Mesenchymal stem cell (in vitro differentiated cells and primary cell): Measurements from ENCODE around the gene TDRD10.

Experiments
- DNase-seq: peaks from one replicate; pipeline ENCODE4 v3.0.0-alpha.2; 2013
- H2AFZ ChIP-seq: one replicate; pipeline ENCODE4 v1.6.1; 2013; ENCODE audit warnings: low read depth, mild to moderate bottlenecking, control low read depth, inconsistent platforms, low read length, moderate library complexity
- H2AK5ac ChIP-seq: 2 replicates; pipeline ENCODE4 v1.6.1; 2013; ENCODE audit warnings: low read length, moderate library complexity, mild to moderate bottlenecking, inconsistent platforms; ENCODE audit not compliant: severe bottlenecking
- H2BK120ac ChIP-seq: one replicate; pipeline ENCODE4 v1.6.1; 2013; ENCODE audit warnings: low read depth, mild to moderate bottlenecking, inconsistent platforms, low read length, moderate library complexity
- H2BK12ac ChIP-seq, 2 experiments: one replicate each; pipeline ENCODE4 v1.6.1; 2013; ENCODE audit warnings: inconsistent platforms in 2 of 2, low read length in 2 of 2, mild to moderate bottlenecking in 2 of 2, moderate library complexity in 2 of 2, control low read depth in 1 of 2
- H2BK15ac ChIP-seq: one replicate; pipeline ENCODE4 v1.6.1; 2013; ENCODE audit warnings: mild to moderate bottlenecking, low read depth, inconsistent platforms; ENCODE audit not compliant: poor library complexity, severe bottlenecking
- H2BK5ac ChIP-seq: 2 replicates; pipeline ENCODE4 v1.6.1; 2013; ENCODE audit warnings: low read depth, mild to moderate bottlenecking, low read length, control low read depth, inconsistent platforms; ENCODE audit not compliant: poor library complexity, severe bottlenecking
- H3K14ac ChIP-seq, 2 experiments: one replicate each; pipeline ENCODE4 v1.6.1; 2013; ENCODE audit warnings: inconsistent platforms in 2 of 2, low read length in 2 of 2, control low read depth in 1 of 2, mild to moderate bottlenecking in 1 of 2, moderate library complexity in 1 of 2
- H3K18ac ChIP-seq, 2 experiments: one replicate each; pipeline ENCODE4 v1.6.1; 2013; ENCODE audit warnings: inconsistent platforms in 2 of 2, low read length in 2 of 2, control low read depth in 1 of 2, low read depth in 1 of 2, mild to moderate bottlenecking in 1 of 2
- H3K23ac ChIP-seq, 2 experiments: one replicate each; pipeline ENCODE4 v1.6.1; 2013; ENCODE audit warnings: inconsistent platforms in 2 of 2, low read length in 2 of 2, mild to moderate bottlenecking in 2 of 2, moderate library complexity in 2 of 2, control low read depth in 1 of 2
- H3K27ac ChIP-seq: 2 replicates; pipeline ENCODE4 v1.5.1; 2013; ENCODE audit warnings: mild to moderate bottlenecking, moderate library complexity, low read length, control low read depth, inconsistent platforms; ENCODE audit not compliant: poor library complexity, severe bottlenecking
- H3K27me3 ChIP-seq, 2 experiments: 2 replicates each; pipeline versions ENCODE4 v1.6.1 to v1.7.0; 2013; ENCODE audit warnings: low read length in 2 of 2, mild to moderate bottlenecking in 2 of 2, moderate library complexity in 2 of 2, control low read depth in 1 of 2, inconsistent platforms in 1 of 2; ENCODE audit not compliant: control insufficient read depth in 1 of 2, insufficient read depth in 1 of 2
- H3K36me3 ChIP-seq, 2 experiments: 2 replicates each; pipeline versions ENCODE4 v1.6.1 to v1.7.0; 2013; ENCODE audit warnings: low read length in 2 of 2, control low read depth in 1 of 2, inconsistent platforms in 1 of 2, low read depth in 1 of 2, mild to moderate bottlenecking in 1 of 2; ENCODE audit not compliant: insufficient read depth in 2 of 2, control insufficient read depth in 1 of 2
- H3K4ac ChIP-seq, 2 experiments: one replicate each; pipeline ENCODE4 v1.6.1; 2013; ENCODE audit warnings: inconsistent platforms in 2 of 2, low read length in 2 of 2, mild to moderate bottlenecking in 2 of 2, moderate library complexity in 2 of 2, control low read depth in 1 of 2, low read depth in 1 of 2
- H3K4me1 ChIP-seq: 2 replicates; pipeline ENCODE4 v1.6.1; 2013; ENCODE audit warnings: low read depth, low read length, control low read depth; ENCODE audit not compliant: control insufficient read depth, insufficient read depth
- H3K4me2 ChIP-seq: 2 replicates; pipeline ENCODE4 v1.6.1; 2013; ENCODE audit warnings: low read length, mild to moderate bottlenecking, inconsistent platforms; ENCODE audit not compliant: poor library complexity, severe bottlenecking
- H3K4me3 ChIP-seq, 2 experiments: 2 replicates each; pipeline versions ENCODE4 v1.5.1 to v1.7.0; 2013; ENCODE audit warnings: low read length in 2 of 2, mild to moderate bottlenecking in 2 of 2, control low read depth in 1 of 2, low read depth in 1 of 2; ENCODE audit not compliant: insufficient read depth in 1 of 2
- H3K79me1 ChIP-seq: replicated peaks from 2 replicates; pipeline ENCODE4 v1.6.1; 2013; ENCODE audit warnings: mild to moderate bottlenecking, control low read depth, low read length, inconsistent platforms; ENCODE audit not compliant: poor library complexity, severe bottlenecking
- H3K9ac ChIP-seq: 2 replicates; pipeline ENCODE4 v1.7.0; 2013; ENCODE audit warnings: mild to moderate bottlenecking, low read length, moderate library complexity
- H3K9me3 ChIP-seq: 2 replicates; pipeline ENCODE4 v1.7.0; 2013; ENCODE audit warnings: mild to moderate bottlenecking, low read length; ENCODE audit not compliant: control insufficient read depth
- H4K8ac ChIP-seq: one replicate; pipeline ENCODE4 v1.6.1; 2013; ENCODE audit warnings: inconsistent platforms, mild to moderate bottlenecking, low read length, moderate library complexity
- H4K91ac ChIP-seq: one replicate; pipeline ENCODE4 v1.6.1; 2013; ENCODE audit warnings: mild to moderate bottlenecking, low read length, inconsistent platforms
- WGBS: methylation state at CpG from one replicate; pipeline ENCODE4 v1.1.7; 2013; ENCODE audit warnings: mixed read lengths; 5-methylcytosine and 5-hydroxymethylcytosine counted together

The TDRD10 gene

GRCh38 chr1:154549202-154549770 lies 47.3 kb downstream of the TDRD10 start:
- 100% methylated on average over 3 of the region's 3 CpGs for WGBS
- Histone ChIP-seq H2AK5ac (no peak overlapping the region), H2BK12ac (no peak overlapping the region), H3K4me1 (peaks cover 5% of the 10 kb centered on the region), H2AFZ (no peak overlapping the region), H3K23ac (no peak overlapping the region), H3K9ac (peak overlapping the region; percentile 9), H3K4me2 (no peak overlapping the region), H3K9me3 (no peaks in the 10 kb centered on the region), H2BK5ac (no peak overlapping the region), H2BK120ac (no peak overlapping the region), H3K18ac (no peak overlapping the region), H3K4ac (no peak overlapping the region), H4K8ac (no peak overlapping the region), H3K79me1 (peaks cover 32% of the 10 kb centered on the region), H3K4me3 (no peak overlapping the region), H3K14ac (no peak overlapping the region), H3K27me3 (peaks cover 8 to 9% of the 10 kb centered on the region in 2 experiments), H4K91ac (no peak overlapping the region), H2BK15ac (no peak overlapping the region), H3K27ac (no peak overlapping the region), H3K36me3 (peaks cover 45 to 58% of the 10 kb centered on the region in 2 experiments)
- DNase-seq = no peak

- Histone ChIP-seq H3K27me3 (peaks cover 0 to under 1% of the 10 kb centered on the region in 2 experiments), H3K4me1 (peaks cover 5% of the 10 kb centered on the region), H4K91ac (no peak overlapping the region), H2AFZ (no peak overlapping the region), H3K4ac (no peak overlapping the region), H2BK5ac (no peak overlapping the region), H2BK15ac (no peak overlapping the region), H2AK5ac (no peak overlapping the region), H3K9ac (no peak overlapping the region), H4K8ac (no peak overlapping the region), H2BK12ac (no peak overlapping the region), H3K36me3 (peaks cover 53 to 66% of the 10 kb centered on the region in 2 experiments), H3K14ac (no peak overlapping the region), H3K4me2 (no peak overlapping the region), H2BK120ac (no peak overlapping the region), H3K9me3 (no peaks in the 10 kb centered on the region), H3K23ac (no peak overlapping the region), H3K79me1 (peaks cover 39% of the 10 kb centered on the region), H3K27ac (no peak overlapping the region), H3K4me3 (no peak overlapping the region), H3K18ac (no peak overlapping the region)
- no peak for DNase-seq
- 83% methylated on average over 5 of the region's 5 CpGs for WGBS
These were observed 48.1 kb downstream of the TDRD10 start for GRCh38 chr1:154550070-154550469.

DNA sequence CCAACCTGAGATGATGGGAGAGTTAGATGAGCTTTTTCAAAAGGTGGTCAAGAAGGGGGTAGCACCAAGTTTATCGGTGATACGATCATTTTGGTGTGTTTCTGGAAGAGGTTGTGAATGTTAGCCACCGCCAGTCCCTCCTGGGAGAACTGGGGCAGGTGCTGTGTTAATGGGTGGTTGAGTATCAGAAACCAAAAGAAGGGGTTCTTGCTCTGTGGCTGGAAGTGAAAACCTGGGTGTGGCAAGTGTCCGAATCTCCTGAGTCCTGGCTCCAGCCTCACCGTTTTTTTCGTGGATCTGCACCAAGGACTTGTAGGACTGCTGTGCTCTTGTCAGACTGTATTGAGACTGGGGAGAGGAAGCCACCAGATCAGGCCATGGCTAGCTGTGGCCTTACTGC lies 48.6 kb downstream of the TDRD10 start:
- Histone ChIP-seq H2AFZ (no peak overlapping the region), H3K4me1 (peaks cover 7% of the 10 kb centered on the region), H3K4me2 (no peak overlapping the region), H3K36me3 (peaks cover 59 to 72% of the 10 kb centered on the region in 2 experiments), H3K23ac (no peak overlapping the region), H3K27ac (no peak overlapping the region), H4K8ac (no peak overlapping the region), H3K27me3 (no peaks in the 10 kb centered on the region), H3K79me1 (peaks cover 45% of the 10 kb centered on the region), H3K9me3 (no peaks in the 10 kb centered on the region), H3K18ac (no peak overlapping the region), H4K91ac (no peak overlapping the region), H3K14ac (no peak overlapping the region), H2BK120ac (no peak overlapping the region), H2BK5ac (no peak overlapping the region), H3K9ac (no peak overlapping the region), H2BK15ac (no peak overlapping the region), H3K4me3 (no peak overlapping the region), H2AK5ac (no peak overlapping the region), H3K4ac (no peak overlapping the region), H2BK12ac (no peak overlapping the region)
- 81% methylated on average over 6 of the region's 6 CpGs for WGBS
- DNase-seq = no peak

DNA sequence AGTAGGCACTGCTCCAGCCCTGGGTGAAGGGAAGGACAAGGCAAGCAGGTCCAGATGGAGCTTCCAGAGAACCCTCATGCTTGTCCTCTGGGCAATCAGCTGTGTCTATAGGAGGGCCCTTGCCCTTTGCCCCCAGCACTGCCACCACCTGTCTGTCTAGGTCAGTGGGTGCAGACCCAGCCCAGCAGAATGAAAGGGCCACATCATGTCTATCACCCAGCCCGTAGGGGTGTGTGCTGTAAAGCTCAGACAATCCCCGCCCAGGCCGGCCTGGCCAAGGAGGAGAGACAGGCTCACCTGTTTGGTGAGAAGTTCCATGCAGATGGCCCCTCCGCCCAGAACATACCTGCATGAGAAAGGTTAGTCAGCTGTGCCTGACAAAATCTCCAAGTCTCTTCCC lies 49.5 kb downstream of the TDRD10 start:
- no peak overlapping the region for H2BK12ac ChIP-seq
- no peak overlapping the region for H4K8ac ChIP-seq
- no peak overlapping the region for H3K14ac ChIP-seq
- H2AK5ac ChIP-seq = no peak overlapping the region
- 99% methylated on average over 4 of the region's 4 CpGs for WGBS
- no peak overlapping the region for H3K18ac ChIP-seq
- no peak overlapping the region for H3K27ac ChIP-seq
- peaks cover 47% of the 10 kb centered on the region for H3K79me1 ChIP-seq
- H3K36me3 ChIP-seq = peaks cover 60 to 77% of the 10 kb centered on the region in 2 experiments
- no peak overlapping the region for H2BK120ac ChIP-seq
- H3K4me1 ChIP-seq = peaks cover 13% of the 10 kb centered on the region
- DNase-seq = no peak
- H2BK5ac ChIP-seq = no peak overlapping the region
- H3K23ac ChIP-seq = peak overlapping the region in 1 of 2 experiments; percentile 35
- H3K4me3 ChIP-seq = no peak overlapping the region
- H3K27me3 ChIP-seq = no peaks in the 10 kb centered on the region
- H4K91ac ChIP-seq = no peak overlapping the region
- H3K4me2 ChIP-seq = no peak overlapping the region
- no peak overlapping the region for H3K4ac ChIP-seq
- H2AFZ ChIP-seq = no peak overlapping the region
- no peak overlapping the region for H3K9ac ChIP-seq
- H3K9me3 ChIP-seq = no peaks in the 10 kb centered on the region
- no peak overlapping the region for H2BK15ac ChIP-seq
